Activated CD8-positive, alpha-beta memory T cell treated with anti-CD3 and anti-CD28 coated beads, Interleukin-2, amount 50 U/mL, for 24 hours (primary cell): ENCODE results near the gene GPR22.

ENCODE experiments used
- DNase-seq: peaks from one replicate; pipeline ENCODE4 v3.0.0-alpha.2; 2020; ENCODE audit errors: extremely low read depth

The GPR22 gene

GRCh38 chr7:107469929-107470328, at the start of gene GPR22:
Gene GPR22, plus strand, starts transcription at chr7:107470057. Its CDS starts 4,004 bp downstream, at chr7:107474061.
- no peak for DNase-seq

- DNase-seq, result no peak
Observed at GRCh38 chr7:107427462-107427861, 42.4 kb upstream of the GPR22 start.

GRCh38 chr7:107428642-107429041, 41.2 kb upstream of the GPR22 start:
- DNase-seq, result no peak

- DNase-seq, result no peak
Observed at GRCh38 chr7:107430057-107430456, 39.8 kb upstream of the GPR22 start.

- no peak for DNase-seq
Observed at GRCh38 chr7:107432261-107432660, 37.6 kb upstream of the GPR22 start.

GRCh38 chr7:107435749-107436148, 34.1 kb upstream of the GPR22 start:
- DNase-seq, result no peak

GRCh38 chr7:107439025-107439424, 30.8 kb upstream of the GPR22 start:
- no peak for DNase-seq

GRCh38 chr7:107441581-107442422, 28.1 kb upstream of the GPR22 start:
- DNase-seq, result no peak

GRCh38 chr7:107442678-107443077, 27.2 kb upstream of the GPR22 start:
- no peak for DNase-seq

- no peak for DNase-seq
Observed at GRCh38 chr7:107446531-107446930, 23.3 kb upstream of the GPR22 start.

- DNase-seq, result no peak
Observed at GRCh38 chr7:107446988-107447387, 22.9 kb upstream of the GPR22 start.

- DNase-seq, result no peak
Observed at GRCh38 chr7:107450970-107451369, 18.9 kb upstream of the GPR22 start.

- no peak for DNase-seq
Observed at GRCh38 chr7:107453388-107453787, 16.5 kb upstream of the GPR22 start.

- no peak for DNase-seq
Observed at GRCh38 chr7:107461938-107462533, 7.8 kb upstream of the GPR22 start.

GRCh38 chr7:107463139-107464078, 6.4 kb upstream of the GPR22 start:
- no peak for DNase-seq

GRCh38 chr7:107464666-107465226, 5.1 kb upstream of the GPR22 start:
- no peak for DNase-seq

GRCh38 chr7:107467972-107468371, 1.9 kb upstream of the GPR22 start:
- no peak for DNase-seq

- no peak for DNase-seq
Observed at GRCh38 chr7:107468824-107469223, 1.0 kb upstream of the GPR22 start.

- no peak for DNase-seq
Observed at GRCh38 chr7:107471292-107472070, 1.6 kb downstream of the GPR22 start.

GRCh38 chr7:107472116-107472515, 2.3 kb downstream of the GPR22 start:
- DNase-seq, result no peak

GRCh38 chr7:107474104-107474521, 4.3 kb downstream of the GPR22 start:
- no peak for DNase-seq
